ENCODE measurements around the gene TBC1D22A.
A peak's percentile ranks its signal among the peaks of the same experiment; 100 is the strongest.

TBC1D22A gene

GRCh38 chr22:47068626-47068996 lies 306.2 kb downstream of the TBC1D22A start:
- DNase-seq: no peak

- no peak for DNase-seq
Measured at GRCh38 chr22:47069270-47069669, 306.8 kb downstream of the TBC1D22A start.

- DNase-seq: peak; percentile 45
Measured at GRCh38 chr22:47071078-47071806, 308.8 kb downstream of the TBC1D22A start.

GRCh38 chr22:47071807-47072641 lies 309.6 kb downstream of the TBC1D22A start:
- DNase-seq: peak; percentile 40

- no peak for DNase-seq
Measured at GRCh38 chr22:47072642-47072967, 310.2 kb downstream of the TBC1D22A start.

GRCh38 chr22:47073075-47073474 lies 310.6 kb downstream of the TBC1D22A start:
- no peak for DNase-seq

- DNase-seq: no peak
Measured at GRCh38 chr22:47074105-47074504, 311.7 kb downstream of the TBC1D22A start.

GRCh38 chr22:47075568-47075967 lies 313.1 kb downstream of the TBC1D22A start:
- no peak for DNase-seq

GRCh38 chr22:47076758-47077157 lies 314.3 kb downstream of the TBC1D22A start:
- DNase-seq: no peak

- no peak for DNase-seq
Measured at GRCh38 chr22:47080100-47080499, 317.6 kb downstream of the TBC1D22A start.

GRCh38 chr22:47082505-47082904 lies 320.1 kb downstream of the TBC1D22A start:
- no peak for DNase-seq

- DNase-seq: no peak
Measured at GRCh38 chr22:47083379-47083986, 321.0 kb downstream of the TBC1D22A start.

- no peak for DNase-seq
Measured at GRCh38 chr22:47084226-47084625, 321.8 kb downstream of the TBC1D22A start.

- DNase-seq: no peak
Measured at GRCh38 chr22:47086596-47087248, 324.3 kb downstream of the TBC1D22A start.

- no peak for DNase-seq
Measured at GRCh38 chr22:47088480-47089158, 326.2 kb downstream of the TBC1D22A start.

- DNase-seq: no peak
Measured at GRCh38 chr22:47089374-47089773, 326.9 kb downstream of the TBC1D22A start.

GRCh38 chr22:47089796-47090460 lies 327.5 kb downstream of the TBC1D22A start:
- no peak for DNase-seq

- DNase-seq: peak; percentile 75
Measured at GRCh38 chr22:47090591-47091245, 328.3 kb downstream of the TBC1D22A start.

- DNase-seq: no peak
Measured at GRCh38 chr22:47091246-47091651, 328.8 kb downstream of the TBC1D22A start.

- DNase-seq: no peak
Measured at GRCh38 chr22:47091921-47092700, 329.7 kb downstream of the TBC1D22A start.

- DNase-seq: no peak
Measured at GRCh38 chr22:47092896-47093311, 330.5 kb downstream of the TBC1D22A start.
